Bronchial epithelial cell (primary cell): ENCODE data around the gene SUCLG2. TPM values are rescaled to one million over a fixed set of nuclear protein-coding genes. Genes with fewer than 3 reads are reported as not detected.

ENCODE experiments used
- DNase-seq: peaks from one replicate; pipeline ENCODE4 v3.0.0-alpha.2; 2010; ENCODE audit warnings: low read depth
- FAIRE-seq: peaks from 2 replicates; lab custom pipeline; 2011; peaks lifted over from hg19 to GRCh38; lab: Jason Lieb, UNC
- H3K27me3 ChIP-seq: 2 replicates; pipeline ENCODE4 v1.5.1; 2011; ENCODE audit warnings: low read length; ENCODE audit not compliant: control insufficient read depth, insufficient read depth
- H3K36me3 ChIP-seq: 2 replicates; pipeline ENCODE4 v1.5.1; 2011; ENCODE audit warnings: low read length; ENCODE audit not compliant: control insufficient read depth, insufficient read depth
- H3K4me3 ChIP-seq: 2 replicates; pipeline ENCODE4 v1.5.1; 2011; ENCODE audit warnings: mild to moderate bottlenecking, low read depth, low read length, control low read depth
- CTCF ChIP-seq: IDR thresholded peaks from 2 replicates; pipeline ENCODE4 v1.5.1; 2011; ENCODE audit warnings: mild to moderate bottlenecking, moderate library complexity, low read length, control low read depth, inconsistent platforms; ENCODE audit not compliant: insufficient read depth, severe bottlenecking
- total RNA-seq: library from RNA; depleted of rRNA; stranded (reverse); fragments of >200 nt; gene quantifications from 2 replicates; pipeline ENCODE4 v1.2.1, GENCODE V29; 2014

Gene SUCLG2
- total RNA-seq, 1 donor from 2014 or later, result 42.1 TPM

GRCh38 chr3:67402873-67403272 lies 251.5 kb downstream of the SUCLG2 start:
- FAIRE-seq, result no peak
- no peaks in the 10 kb centered on the region for H3K36me3 ChIP-seq
- no peak for TF ChIP-seq CTCF
- no peaks in the 10 kb centered on the region for H3K27me3 ChIP-seq
- H3K4me3 ChIP-seq, result no peak overlapping the region
- no peak for DNase-seq

GRCh38 chr3:67401921-67402320 lies 252.5 kb downstream of the SUCLG2 start:
- H3K36me3 ChIP-seq, result no peaks in the 10 kb centered on the region
- no peak overlapping the region for H3K4me3 ChIP-seq
- no peak for TF ChIP-seq CTCF
- no peaks in the 10 kb centered on the region for H3K27me3 ChIP-seq
- FAIRE-seq (no peak), DNase-seq (peak; percentile 4)

DNA sequence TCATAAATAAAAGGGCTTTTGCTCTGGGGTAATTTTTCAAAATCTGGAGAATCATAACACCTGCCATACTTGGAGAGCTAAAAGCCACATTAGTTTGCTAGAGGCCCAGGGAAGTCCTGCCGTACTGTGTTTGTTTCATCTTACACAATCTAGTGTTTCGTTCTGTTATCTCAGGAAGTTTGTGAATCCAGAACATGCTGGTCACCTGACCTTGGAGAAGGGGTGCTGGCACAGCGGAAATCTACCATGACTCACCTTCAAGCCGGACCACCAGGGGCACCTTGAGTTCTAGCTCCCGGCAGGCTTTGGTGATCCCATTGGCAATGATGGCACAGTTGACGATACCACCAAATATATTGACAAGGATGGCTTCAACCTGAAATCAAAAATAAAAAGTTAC lies 253.9 kb downstream of the SUCLG2 start:
- Histone ChIP-seq H3K36me3 (no peaks in the 10 kb centered on the region), H3K4me3 (no peak overlapping the region), H3K27me3 (no peaks in the 10 kb centered on the region)
- DNase-seq (no peak), FAIRE-seq (no peak)
- TF ChIP-seq CTCF, result no peak

- Histone ChIP-seq H3K36me3 (peaks cover 1% of the 10 kb centered on the region), H3K4me3 (no peak overlapping the region), H3K27me3 (no peaks in the 10 kb centered on the region)
- no peak for FAIRE-seq
- TF ChIP-seq CTCF, result no peak
- DNase-seq, result no peak
Measured at GRCh38 chr3:67389176-67389575, 265.2 kb downstream of the SUCLG2 start.

DNA sequence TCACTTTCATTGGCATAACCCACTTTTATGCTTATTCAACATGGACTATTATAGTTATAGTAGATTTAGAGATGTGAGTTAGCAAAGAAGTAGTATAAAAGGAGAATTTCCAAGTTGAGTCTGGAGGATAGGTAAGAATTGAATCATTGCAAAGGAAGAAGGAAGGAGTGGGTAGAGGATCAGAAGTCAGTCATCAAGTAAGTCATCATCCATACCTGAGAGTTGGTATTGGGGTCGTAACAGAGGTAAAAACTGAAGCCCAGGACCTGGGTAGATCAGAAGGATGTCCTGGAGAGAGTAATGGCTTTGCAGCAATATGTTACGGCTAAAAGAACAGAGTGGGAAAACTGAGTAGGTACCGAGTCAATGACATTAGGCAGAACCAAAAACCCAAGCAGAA lies 265.7 kb downstream of the SUCLG2 start:
- TF ChIP-seq CTCF, result no peak
- Histone ChIP-seq H3K4me3 (no peak overlapping the region), H3K27me3 (no peaks in the 10 kb centered on the region), H3K36me3 (peaks cover 1% of the 10 kb centered on the region)
- FAIRE-seq (no peak), DNase-seq (no peak)

- DNase-seq (peak; percentile 73), FAIRE-seq (no peak)
- Histone ChIP-seq H3K36me3 (no peaks in the 10 kb centered on the region), H3K4me3 (no peak overlapping the region), H3K27me3 (no peaks in the 10 kb centered on the region)
- no peak for TF ChIP-seq CTCF
Measured at GRCh38 chr3:67386451-67386850, 268.0 kb downstream of the SUCLG2 start.
